GM12878 (cell line): Measurements from ENCODE around the gene NINJ1. TPM values are rescaled to one million over a fixed set of nuclear protein-coding genes. Genes with fewer than 3 reads are reported as not detected.

Experiments
- CBX5 ChIP-seq: sonication (generic); IDR thresholded peaks from 2 replicates; pipeline ENCODE4 v1.6.1; 2016; ENCODE audit warnings: low read depth, moderate library complexity, mild to moderate bottlenecking, inconsistent platforms
- EGR1 ChIP-seq, 2 experiments: IDR thresholded peaks; 1 replicate in 1 of 2; 2 replicates in 1 of 2; pipeline ENCODE4 v1.6.1; 2011 to 2012; ENCODE audit warnings: low read depth in 2 of 2, low read length in 2 of 2, borderline replicate concordance in 1 of 2, mild to moderate bottlenecking in 1 of 2, moderate library complexity in 1 of 2
- IKZF1 ChIP-seq: fragments of 450-650 bp; conservative IDR thresholded peaks from 2 replicates; pipeline ENCODE4 v1.6.1; 2017; ENCODE audit warnings: antibody characterized with exemption, mild to moderate bottlenecking
- IRF4 ChIP-seq: IDR thresholded peaks from 2 replicates; pipeline ENCODE4 v1.6.1; 2011; ENCODE audit warnings: low read depth, low read length
- KAT2A ChIP-seq: conservative IDR thresholded peaks from 2 replicates; pipeline ENCODE4 v1.6.1; 2011; ENCODE audit warnings: low read depth, low read length; ENCODE audit not compliant: control insufficient read depth
- MEF2A ChIP-seq: IDR thresholded peaks from 2 replicates; pipeline ENCODE4 v1.6.1; 2011; ENCODE audit warnings: low read depth, mild to moderate bottlenecking, low read length, moderate library complexity; ENCODE audit not compliant: insufficient read depth
- NBN ChIP-seq: fragments of 450-650 bp; IDR thresholded peaks from 2 replicates; pipeline ENCODE4 v1.6.1; 2016
- POLR2AphosphoS2 ChIP-seq: IDR thresholded peaks from 2 replicates; pipeline ENCODE4 v1.6.1; 2011; ENCODE audit warnings: low read depth, mild to moderate bottlenecking, low read length, improper control_type of control experiment, moderate library complexity
- PRDM15 ChIP-seq: fragments of 450-650 bp; formaldehyde crosslinking; IDR thresholded peaks from 2 replicates; pipeline ENCODE4 v1.4.0; 2020; ENCODE audit warnings: mild to moderate bottlenecking, moderate library complexity
- RCOR1 ChIP-seq: conservative IDR thresholded peaks from 2 replicates; pipeline ENCODE4 v1.6.1; 2012; ENCODE audit warnings: low read depth, low read length, improper control_type of control experiment
- TAF1 ChIP-seq: IDR thresholded peaks from 2 replicates; pipeline ENCODE4 v1.6.1; 2011; ENCODE audit warnings: mild to moderate bottlenecking, low read depth, low read length, borderline replicate concordance
- YY1 ChIP-seq: IDR thresholded peaks from 2 replicates; pipeline ENCODE4 v1.6.1; 2011; ENCODE audit warnings: low read depth, mild to moderate bottlenecking, low read length
- ZNF592 ChIP-seq: fragments of 450-650 bp; IDR thresholded peaks from 2 replicates; pipeline ENCODE4 v1.6.1; 2017; ENCODE audit warnings: mild to moderate bottlenecking, moderate library complexity
- polyA plus RNA-seq, 11 experiments: library from polyadenylated mRNA; depleted of rRNA in 4 of 11; unstranded in 6 of 11; stranded (reverse) in 5 of 11; fragments of >200 nt; fragmentation: Nextera tagmentation in 4 of 11; fragmentation: Illumina TruSeq in 1 of 11; extraction: Ambion mirVana in 4 of 11; extraction: Trizol in 1 of 11; gene quantifications; 1 replicate in 1 of 11; 2 replicates in 10 of 11; pipeline versions ENCODE4 v1.2.1 to v1.2.3, GENCODE V29; 2011 to 2016; ENCODE audit warnings: inconsistent platforms in 2 of 11, missing spikeins in 2 of 11, low read depth in 1 of 11
- total RNA-seq, 4 experiments: library from RNA; depleted of rRNA in 3 of 4; stranded (reverse); fragments of >200 nt in 3 of 4; fragmentation: Illumina TruSeq in 1 of 4; extraction: Trizol in 1 of 4; gene quantifications; 2 replicates each; pipeline versions ENCODE4 v1.2.1 to v1.2.3, GENCODE V29; 2013 to 2021

NINJ1 gene
- total and polyA plus RNA-seq, 10 of the 15 experiments (the other 5 are each of a cell fraction or from before 2014, with no cell fraction given), result 0.64 to 33.5 (median 17.1) TPM

GRCh38 chr9:93094658-93095204 is 39.3 kb downstream of the NINJ1 start (continued):
- TF ChIP-seq PRDM15 (CRISPR knock-in tag), result 0 out of 2 replicates have a peak, but pooled peaks have one; percentile 46
- no peak for TF ChIP-seq KAT2A
- TF ChIP-seq IRF4, result peak; percentile 82; the same call in 1 of the 2 replicates
- 0 out of 2 replicates have a peak, but pooled peaks have one; percentile 24 for TF ChIP-seq YY1
- no peak for TF ChIP-seq CBX5
- no peak for TF ChIP-seq ZNF592
- peak; percentile 82 for TF ChIP-seq NBN
- peak; percentile 94 for TF ChIP-seq IKZF1
- TF ChIP-seq EGR1 (IDR thresholded peaks at IDR 0.05; ENCODE audit: borderline replicate concordance in 1 of 2, low read depth in 2 of 2, low read length in 2 of 2), result no peak
- TF ChIP-seq TAF1, result peak; percentile 57; the same call in 1 of the 2 replicates
- no peak for TF ChIP-seq RCOR1
- peak; percentile 53; the same call in 1 of the 2 replicates for TF ChIP-seq POLR2AphosphoS2
- TF ChIP-seq MEF2A, result 0 out of 2 replicates have a peak, but pooled peaks have one; percentile 10
